CD4-positive, alpha-beta T cell (primary cell): Measurements from ENCODE around the gene NR2F2. TPM values are rescaled to one million over a fixed set of nuclear protein-coding genes. Genes with fewer than 3 reads are reported as not detected.

ENCODE experiments used
- ATAC-seq: fragments of 200-7000 bp; cut with Tn5 transposase; one replicate; pipeline ENCODE4 v1.10.0; 2022; ENCODE audit warnings: mild to moderate bottlenecking; ENCODE audit not compliant: poor library complexity
- CTCF ChIA-PET: fragments of 350-600 bp; sonication (Branson Sonifier 250); formaldehyde crosslinking; loops from one replicate; lab custom pipeline; 2021; ENCODE audit warnings: antibody characterized with exemption, inconsistent platforms; lab: Charles Lee
- POLR2A ChIA-PET: fragments of 350-600 bp; sonication (Branson Sonifier 250); formaldehyde crosslinking; loops from one replicate; lab custom pipeline; 2021; ENCODE audit warnings: antibody characterized with exemption, inconsistent platforms; lab: Charles Lee
- DNase-seq, 14 experiments: peaks; one replicate each; pipeline ENCODE4 v3.0.0-alpha.2; 2013 to 2020; ENCODE audit warnings: mixed read lengths in 2 of 14
- H3K27ac ChIP-seq, 2 donors: one replicate each; pipeline versions ENCODE4 v1.5.1 to v1.7.0; 2013; ENCODE audit warnings: low read length in 2 of 2, low read depth in 1 of 2, mild to moderate bottlenecking in 1 of 2
- H3K27me3 ChIP-seq, 2 experiments: 1 replicate in 1 of 2; 2 replicates in 1 of 2; pipeline versions ENCODE4 v1.6.1 to v1.7.0; 2013; ENCODE audit warnings: low read length in 2 of 2, control low read depth in 1 of 2, mild to moderate bottlenecking in 1 of 2, moderate library complexity in 1 of 2; ENCODE audit not compliant: insufficient read depth in 2 of 2, control insufficient read depth in 1 of 2
- H3K36me3 ChIP-seq: one replicate; pipeline ENCODE4 v1.6.1; 2013; ENCODE audit warnings: low read length, control low read depth; ENCODE audit not compliant: insufficient read depth
- H3K4me1 ChIP-seq: one replicate; pipeline ENCODE4 v1.6.1; 2013; ENCODE audit warnings: low read length, control low read depth; ENCODE audit not compliant: insufficient read depth
- H3K4me3 ChIP-seq: one replicate; pipeline ENCODE4 v1.5.1; 2013; ENCODE audit warnings: mild to moderate bottlenecking, low read length, moderate library complexity
- H3K9me3 ChIP-seq, 2 experiments: 1 replicate in 1 of 2; 2 replicates in 1 of 2; pipeline versions ENCODE4 v1.6.1 to v1.7.0; 2013; ENCODE audit warnings: low read length in 2 of 2, mild to moderate bottlenecking in 2 of 2, control low read depth in 1 of 2, moderate library complexity in 1 of 2; ENCODE audit not compliant: control insufficient read depth in 1 of 2, insufficient read depth in 1 of 2
- H3K27ac Mint-ChIP-seq: one replicate; pipeline ENCODE4 v1.8.0; 2020; ENCODE audit warnings: mixed read lengths
- H3K27me3 Mint-ChIP-seq: one replicate; pipeline ENCODE4 v1.8.0; 2021; ENCODE audit warnings: mixed read lengths
- H3K36me3 Mint-ChIP-seq: one replicate; pipeline ENCODE4 v1.8.0; 2021; ENCODE audit warnings: low read depth, mixed read lengths
- H3K4me1 Mint-ChIP-seq: one replicate; pipeline ENCODE4 v1.8.0; 2021; ENCODE audit warnings: low read depth, mixed read lengths
- H3K4me3 Mint-ChIP-seq: one replicate; pipeline ENCODE4 v1.8.0; 2020; ENCODE audit warnings: mild to moderate bottlenecking, mixed read lengths
- H3K9me3 Mint-ChIP-seq: one replicate; pipeline ENCODE4 v1.8.0; 2020; ENCODE audit warnings: mixed read lengths
- intact Hi-C, 2 experiments: fragments of 100-400 bp; cut with DNase I in 1 of 2; cut with micrococcal nuclease in 1 of 2; formaldehyde crosslinking; loops; one replicate each; pipeline versions ENCODE4 v1.15.1 to v1.9.0; 2023 to 2025; cut with DNase I, micrococcal nuclease
- total RNA-seq, 174 experiments: library from RNA in 2 of 174; stranded (reverse) in 2 of 174; gene quantifications; one replicate each; pipeline ENCODE4 v1.2.3 and lab custom pipeline; 2021 to 2026
- TF ChIP-seq, protein P1 (sequence below): fragments of 200-600 bp; IDR thresholded peaks from one replicate; pipeline ENCODE4 v1.8.0; 2022; ENCODE audit warnings: antibody characterized with exemption, mild to moderate bottlenecking

Gene NR2F2
- total RNA-seq, 2 experiments from 2014 or later: not detected

DNA sequence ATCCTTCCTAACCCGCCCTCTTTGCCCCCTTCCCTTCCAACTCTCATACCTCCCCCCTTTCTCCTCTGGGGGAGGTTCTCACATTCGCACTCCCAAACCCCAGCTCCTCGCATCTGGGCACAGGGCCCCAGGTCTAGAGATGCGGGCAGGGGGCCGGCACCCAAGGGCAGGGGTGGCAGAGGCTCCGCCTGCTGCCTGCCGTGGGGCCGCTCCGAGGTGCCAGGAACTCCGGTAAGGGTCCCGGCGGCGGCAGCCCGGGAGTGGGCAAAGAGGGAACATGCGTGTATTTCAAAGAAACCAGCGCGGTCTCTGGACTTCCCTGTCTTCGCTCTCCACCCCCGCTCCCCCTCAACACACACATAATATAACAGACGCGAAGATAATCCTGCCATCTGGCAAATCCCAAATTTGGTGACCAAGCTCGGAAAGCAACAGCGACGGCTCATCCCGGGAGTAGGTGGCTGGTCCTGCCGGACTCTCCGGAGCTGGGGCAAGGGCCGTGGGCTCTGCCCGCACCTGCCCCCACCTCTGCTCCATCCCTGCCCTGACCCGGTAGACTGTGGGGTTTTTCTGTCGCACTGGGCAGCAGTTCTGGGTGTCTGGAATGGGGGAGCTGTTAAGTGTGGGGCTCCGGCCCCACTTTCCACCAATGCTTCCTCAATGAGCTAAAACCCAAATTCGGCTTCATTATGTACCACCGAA lies 31.0 kb downstream of the NR2F2 start:
- H3K27me3 Mint-ChIP-seq: peaks cover 84% of the 10 kb centered on the region
- TF ChIP-seq, protein P1, sequence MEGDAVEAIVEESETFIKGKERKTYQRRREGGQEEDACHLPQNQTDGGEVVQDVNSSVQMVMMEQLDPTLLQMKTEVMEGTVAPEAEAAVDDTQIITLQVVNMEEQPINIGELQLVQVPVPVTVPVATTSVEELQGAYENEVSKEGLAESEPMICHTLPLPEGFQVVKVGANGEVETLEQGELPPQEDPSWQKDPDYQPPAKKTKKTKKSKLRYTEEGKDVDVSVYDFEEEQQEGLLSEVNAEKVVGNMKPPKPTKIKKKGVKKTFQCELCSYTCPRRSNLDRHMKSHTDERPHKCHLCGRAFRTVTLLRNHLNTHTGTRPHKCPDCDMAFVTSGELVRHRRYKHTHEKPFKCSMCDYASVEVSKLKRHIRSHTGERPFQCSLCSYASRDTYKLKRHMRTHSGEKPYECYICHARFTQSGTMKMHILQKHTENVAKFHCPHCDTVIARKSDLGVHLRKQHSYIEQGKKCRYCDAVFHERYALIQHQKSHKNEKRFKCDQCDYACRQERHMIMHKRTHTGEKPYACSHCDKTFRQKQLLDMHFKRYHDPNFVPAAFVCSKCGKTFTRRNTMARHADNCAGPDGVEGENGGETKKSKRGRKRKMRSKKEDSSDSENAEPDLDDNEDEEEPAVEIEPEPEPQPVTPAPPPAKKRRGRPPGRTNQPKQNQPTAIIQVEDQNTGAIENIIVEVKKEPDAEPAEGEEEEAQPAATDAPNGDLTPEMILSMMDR: no peak
- Histone ChIP-seq H3K27ac (no peak overlapping the region), H3K9me3 (peaks cover 0 to 68% of the 10 kb centered on the region in 2 experiments), H3K27me3 (peaks cover 87 to 91% of the 10 kb centered on the region in 2 experiments), H3K4me3 (no peak overlapping the region), H3K4me1 (peaks cover 24% of the 10 kb centered on the region), H3K36me3 (no peaks in the 10 kb centered on the region)
- POLR2A ChIA-PET: no interaction called here
- H3K27ac Mint-ChIP-seq: no peak overlapping the region
- no peaks in the 10 kb centered on the region for H3K36me3 Mint-ChIP-seq
- DNase-seq (no peak), ATAC-seq (no peak)
- CTCF ChIA-PET: no interaction called here
- H3K9me3 Mint-ChIP-seq: peaks cover 5% of the 10 kb centered on the region
- intact Hi-C loops: no loop called here
- H3K4me1 Mint-ChIP-seq: peaks cover 18% of the 10 kb centered on the region
- H3K4me3 Mint-ChIP-seq: no peak overlapping the region

DNA sequence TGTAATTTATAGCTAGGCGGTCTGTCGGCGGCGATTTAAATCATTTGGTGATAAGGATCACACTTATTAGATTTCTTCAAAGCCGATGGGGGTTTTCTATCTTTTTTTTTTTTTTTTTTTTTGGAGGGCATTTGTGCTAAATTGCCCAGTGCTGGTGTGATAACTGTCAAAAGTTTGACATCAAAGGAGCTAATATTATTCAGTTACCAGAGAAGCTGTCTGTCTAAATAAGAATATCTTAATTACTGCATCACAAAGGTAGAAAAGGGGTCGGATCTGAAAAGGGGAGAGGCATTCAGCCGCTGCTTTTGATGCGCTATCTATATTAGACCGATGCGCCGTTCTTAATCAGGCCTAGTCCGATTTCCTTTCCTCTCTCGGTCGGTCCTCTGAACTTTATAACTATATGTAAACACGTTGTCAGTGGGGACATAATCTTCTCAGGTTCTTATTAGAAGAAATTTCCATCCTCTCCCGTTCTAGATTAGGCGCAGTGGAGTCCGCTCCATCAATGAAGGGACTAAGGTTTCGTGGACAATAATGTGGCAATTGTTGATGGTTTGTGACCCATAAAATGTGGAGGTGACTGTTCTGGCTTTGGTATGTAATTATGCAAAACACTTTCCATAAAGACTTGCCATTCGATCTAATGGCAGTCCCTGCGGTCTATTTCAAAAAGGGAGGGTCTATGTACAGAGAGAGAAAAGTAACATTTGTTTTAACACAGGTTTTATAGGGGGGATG lies 31.7 kb downstream of the NR2F2 start:
- peaks cover 13% of the 10 kb centered on the region for H3K4me1 Mint-ChIP-seq
- no peaks in the 10 kb centered on the region for H3K36me3 ChIP-seq
- H3K4me1 ChIP-seq: peaks cover 17% of the 10 kb centered on the region
- H3K4me3 Mint-ChIP-seq: no peak overlapping the region
- intact Hi-C loops: no loop called here
- H3K27me3 ChIP-seq: peaks cover 87 to 96% of the 10 kb centered on the region in 2 experiments
- no peaks in the 10 kb centered on the region for H3K36me3 Mint-ChIP-seq
- TF ChIP-seq, protein P1: no peak
- ATAC-seq (no peak), DNase-seq (no peak)
- H3K4me3 ChIP-seq: no peak overlapping the region
- no peak overlapping the region for H3K27ac Mint-ChIP-seq
- H3K27me3 Mint-ChIP-seq: peaks cover 90% of the 10 kb centered on the region
- peaks cover 5% of the 10 kb centered on the region for H3K9me3 Mint-ChIP-seq
- peaks cover 0 to 67% of the 10 kb centered on the region in 2 experiments for H3K9me3 ChIP-seq
- H3K27ac ChIP-seq: no peak overlapping the region
- CTCF ChIA-PET: no interaction called here
- POLR2A ChIA-PET: no interaction called here

DNA sequence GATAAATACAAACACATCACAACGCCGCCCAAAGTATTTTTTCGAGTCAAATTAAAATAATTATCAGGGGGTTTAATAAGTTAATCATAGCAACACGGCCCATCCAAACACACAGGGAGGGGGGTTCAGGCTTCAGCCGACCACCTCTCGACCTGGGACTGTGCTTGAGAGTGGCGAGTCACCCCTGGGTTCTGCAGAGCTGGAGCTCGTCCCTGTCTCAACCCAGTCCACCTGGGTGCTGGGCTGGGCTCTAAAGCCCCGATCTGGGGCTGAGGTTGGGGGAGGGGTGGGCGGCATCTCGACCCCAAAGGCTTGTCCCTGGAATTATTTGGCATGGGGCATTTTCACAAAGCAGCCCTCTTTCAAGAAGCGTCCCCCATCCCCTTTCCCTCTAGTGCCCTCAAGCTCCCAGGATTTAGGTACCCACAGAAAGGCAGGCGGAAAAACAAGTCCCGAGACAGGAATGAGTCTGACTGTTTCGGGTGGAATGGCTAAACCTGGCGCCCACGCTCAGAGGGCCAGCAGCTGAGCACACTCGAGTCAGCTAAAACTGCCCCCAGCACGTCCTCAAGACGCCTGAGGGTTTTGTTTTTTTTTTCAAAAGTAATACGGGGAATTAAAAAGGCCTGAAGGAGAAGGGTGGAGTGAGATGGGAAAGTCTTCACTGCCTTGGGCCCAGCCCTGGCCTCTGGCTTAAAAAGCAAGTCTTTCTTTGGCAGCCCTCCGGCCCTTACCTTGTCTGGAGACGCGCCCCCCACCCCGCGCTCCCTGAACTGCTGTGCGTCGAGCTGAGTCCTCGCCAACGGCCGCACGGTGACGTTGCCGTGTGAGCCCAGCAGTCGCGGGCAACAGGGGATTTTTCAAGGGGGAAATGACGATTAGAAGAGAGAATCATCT lies 32.5 kb downstream of the NR2F2 start:
- peaks cover 5% of the 10 kb centered on the region for H3K4me1 Mint-ChIP-seq
- ChIA-PET CTCF (no interaction called here), POLR2A (no interaction called here)
- DNase-seq (peak in 2 of 14 experiments; percentile 23 to 26), ATAC-seq (no peak)
- TF ChIP-seq, protein P1: no peak
- Histone ChIP-seq H3K27ac (no peak overlapping the region), H3K36me3 (no peaks in the 10 kb centered on the region), H3K9me3 (peaks cover 0 to 68% of the 10 kb centered on the region in 2 experiments), H3K4me3 (no peak overlapping the region), H3K4me1 (peaks cover 11% of the 10 kb centered on the region), H3K27me3 (peaks cover 89 to 98% of the 10 kb centered on the region in 2 experiments)
- peaks cover 90% of the 10 kb centered on the region for H3K27me3 Mint-ChIP-seq
- H3K27ac Mint-ChIP-seq: no peak overlapping the region
- H3K9me3 Mint-ChIP-seq: peaks cover 5% of the 10 kb centered on the region
- no peaks in the 10 kb centered on the region for H3K36me3 Mint-ChIP-seq
- no peak overlapping the region for H3K4me3 Mint-ChIP-seq
- intact Hi-C loops: no loop called here
